HG02884 (cell line): ENCODE data around the gene SHISA8.
A peak's percentile ranks its signal among the peaks of the same experiment; 100 is the strongest.
"Not testable (repeated sequence)": the region's sequence is repeated elsewhere in the genome, so short reads cannot be mapped to it uniquely, and the experiment has no call there.

Source experiments
- ATAC-seq: cut with Tn5 transposase; IDR thresholded peaks from one replicate; pipeline ENCODE4 v1.9.1; 2021; ENCODE audit warnings: mild to moderate bottlenecking, moderate library complexity; ENCODE audit not compliant: unreplicated experiment

SHISA8 gene

GRCh38 chr22:41915035-41915785 is at the start of gene SHISA8:
TSS of gene SHISA8 (minus strand) at chr22:41915074. CDS start at chr22:41914667, 407 bp downstream.
- ATAC-seq: no peak

GRCh38 chr22:41964112-41964491 is 49.2 kb upstream of the SHISA8 start:
- no peak for ATAC-seq

DNA sequence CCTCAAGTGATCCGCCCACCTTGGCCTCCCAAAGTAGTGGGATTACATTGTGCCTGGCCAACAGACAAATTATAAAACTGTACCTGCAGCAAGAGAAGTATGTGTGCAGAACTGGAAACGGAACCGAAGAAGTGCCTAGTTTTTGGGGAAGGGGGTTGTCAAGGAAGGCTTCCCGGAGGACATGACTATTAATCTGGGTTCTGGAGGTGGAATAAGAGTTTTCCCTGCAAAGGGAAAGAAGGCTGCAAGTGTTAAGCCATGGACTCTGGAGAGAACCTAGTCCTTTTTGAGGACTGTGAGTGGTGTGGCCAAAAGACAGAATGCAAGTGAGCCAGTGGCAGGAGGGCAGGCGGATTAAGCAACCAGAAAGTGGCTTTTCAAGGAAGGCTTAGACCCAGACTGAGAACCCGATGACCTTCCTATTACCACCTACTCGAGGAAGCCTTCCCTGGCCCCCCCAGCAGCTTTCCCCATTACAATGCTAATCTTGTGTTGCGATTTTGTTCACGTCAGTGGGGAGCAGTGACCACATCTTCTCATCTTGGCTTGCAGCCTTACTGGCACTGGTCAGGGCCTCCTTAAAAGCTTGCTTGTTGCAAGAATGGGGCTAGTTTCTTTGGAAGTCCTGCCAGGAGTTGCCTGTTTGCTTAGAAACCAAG is 48.7 kb upstream of the SHISA8 start:
- ATAC-seq: no peak

GRCh38 chr22:41957941-41958556 is 43.2 kb upstream of the SHISA8 start:
- ATAC-seq: no peak

GRCh38 chr22:41952713-41953112 is 37.8 kb upstream of the SHISA8 start:
- no peak for ATAC-seq

GRCh38 chr22:41951898-41952474 is 37.1 kb upstream of the SHISA8 start, which contains the start of gene SMIM45:
TSS of gene SMIM45 (plus strand) at chr22:41952150.
- ATAC-seq: no peak

GRCh38 chr22:41949297-41949965 is 34.6 kb upstream of the SHISA8 start:
- ATAC-seq: no peak

DNA sequence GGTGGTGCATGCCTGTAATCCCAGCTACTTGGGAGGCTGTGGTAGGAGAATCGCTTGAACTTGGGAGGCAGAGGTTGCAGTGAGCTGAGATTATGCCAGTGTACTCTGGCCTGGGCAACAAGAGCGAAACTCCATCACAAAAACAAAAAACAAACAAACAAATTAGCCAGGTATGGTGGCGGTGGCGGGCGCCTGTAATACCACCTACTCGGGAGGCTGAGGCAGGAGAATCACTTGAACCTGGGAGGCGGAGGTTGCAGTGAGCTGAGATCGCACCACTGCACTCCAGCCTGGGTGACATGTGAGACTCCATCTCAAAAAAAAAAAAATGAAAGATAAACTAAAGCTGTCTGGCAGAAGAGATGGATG is 34.0 kb upstream of the SHISA8 start:
- ATAC-seq: not testable (repeated sequence)

DNA sequence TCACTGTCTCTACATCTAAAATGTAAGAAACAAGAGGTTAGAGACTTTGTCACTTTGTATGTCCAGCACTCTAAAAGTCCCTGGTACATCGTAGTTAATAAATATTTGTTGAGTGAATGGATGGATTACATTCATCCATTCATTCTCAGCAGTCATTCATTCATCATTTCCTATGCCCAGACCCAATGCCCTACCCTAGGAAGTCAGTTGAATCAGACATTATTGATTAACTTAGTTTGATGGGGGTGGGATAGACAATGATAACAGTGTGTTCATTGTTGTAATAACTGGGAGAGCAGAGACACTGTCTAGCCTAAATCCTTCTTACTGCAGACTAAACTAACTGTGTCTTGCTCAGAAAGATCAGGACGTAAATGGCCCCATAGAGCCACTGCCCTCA is 33.3 kb upstream of the SHISA8 start:
- no peak for ATAC-seq

GRCh38 chr22:41947424-41948080 is 32.7 kb upstream of the SHISA8 start:
- ATAC-seq: no peak

- peak; percentile 82 for ATAC-seq
Observed at GRCh38 chr22:41946629-41947423, 32.0 kb upstream of the SHISA8 start, which contains the start of gene CENPM. TSS of gene CENPM (minus strand) at chr22:41947152. CDS start at chr22:41947076, 76 bp downstream.

DNA sequence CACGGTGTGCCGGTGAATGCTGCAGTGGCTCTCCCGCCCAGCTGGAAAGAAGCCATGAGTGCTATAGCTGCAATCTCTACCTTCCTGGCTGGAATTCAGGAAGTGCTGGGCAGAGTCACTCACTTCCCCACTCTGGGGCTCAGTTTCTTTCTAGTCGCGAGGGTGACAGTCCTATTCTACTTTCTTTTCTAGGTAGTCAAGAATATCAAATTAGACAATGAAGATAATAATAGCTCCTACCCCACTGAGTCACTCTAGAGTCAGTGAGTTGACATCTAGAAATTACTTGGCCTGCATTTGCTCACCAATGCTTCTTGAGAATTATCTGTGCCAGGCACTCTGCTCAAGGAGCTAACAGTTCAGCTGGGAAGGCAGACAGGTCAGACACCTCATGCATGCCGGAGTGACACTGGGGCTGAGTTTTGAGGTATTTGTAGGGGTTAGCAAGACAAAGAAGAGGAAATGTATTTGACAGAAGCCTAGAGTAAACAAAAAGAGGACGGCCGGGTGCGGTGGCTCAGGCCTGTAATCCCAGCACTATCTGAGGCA is 28.9 kb upstream of the SHISA8 start:
- no peak for ATAC-seq

DNA sequence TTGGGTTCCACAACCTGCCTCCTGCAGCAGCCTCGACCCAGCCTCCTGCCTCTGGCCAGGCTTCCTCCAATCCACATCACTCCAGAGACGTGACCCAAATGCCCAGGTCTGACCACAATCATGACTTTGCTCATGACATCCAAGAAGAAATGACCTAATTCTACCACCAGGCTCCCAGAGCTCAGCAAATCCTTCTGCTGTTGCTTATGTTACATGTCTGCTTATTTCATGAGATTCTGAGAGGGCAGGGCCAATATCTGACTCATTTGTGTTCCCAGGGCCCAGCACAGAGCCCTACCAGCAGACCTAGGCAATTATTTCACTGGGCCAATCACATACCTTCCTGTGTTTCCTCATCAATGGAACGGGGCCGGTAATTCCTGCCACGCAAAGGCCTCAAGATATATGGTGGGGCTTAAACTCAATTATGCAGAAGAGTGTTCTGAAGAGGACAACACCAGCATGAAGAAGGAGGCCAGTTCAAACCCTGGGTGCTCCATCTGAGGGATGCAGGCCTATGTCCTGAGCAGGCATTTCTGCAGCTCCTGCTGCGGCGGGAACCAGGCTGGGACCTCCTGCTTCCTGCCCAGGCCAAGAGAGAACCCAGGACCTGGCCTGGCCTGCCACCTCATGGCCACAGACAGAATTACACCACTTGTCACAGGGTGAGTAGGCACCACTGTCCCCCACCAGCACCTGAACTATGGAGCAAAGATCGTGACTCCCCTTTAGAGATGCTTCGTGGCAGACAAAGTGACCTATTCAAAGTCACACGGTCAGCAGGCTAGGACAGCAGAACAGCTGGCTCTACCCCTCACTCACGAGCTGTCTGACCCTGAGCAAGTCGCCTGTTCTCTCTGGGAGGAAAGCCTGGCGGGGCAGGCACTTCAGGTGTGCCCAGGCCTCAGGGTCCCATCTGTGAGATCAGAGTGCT is 26.2 kb upstream of the SHISA8 start:
- no peak for ATAC-seq

DNA sequence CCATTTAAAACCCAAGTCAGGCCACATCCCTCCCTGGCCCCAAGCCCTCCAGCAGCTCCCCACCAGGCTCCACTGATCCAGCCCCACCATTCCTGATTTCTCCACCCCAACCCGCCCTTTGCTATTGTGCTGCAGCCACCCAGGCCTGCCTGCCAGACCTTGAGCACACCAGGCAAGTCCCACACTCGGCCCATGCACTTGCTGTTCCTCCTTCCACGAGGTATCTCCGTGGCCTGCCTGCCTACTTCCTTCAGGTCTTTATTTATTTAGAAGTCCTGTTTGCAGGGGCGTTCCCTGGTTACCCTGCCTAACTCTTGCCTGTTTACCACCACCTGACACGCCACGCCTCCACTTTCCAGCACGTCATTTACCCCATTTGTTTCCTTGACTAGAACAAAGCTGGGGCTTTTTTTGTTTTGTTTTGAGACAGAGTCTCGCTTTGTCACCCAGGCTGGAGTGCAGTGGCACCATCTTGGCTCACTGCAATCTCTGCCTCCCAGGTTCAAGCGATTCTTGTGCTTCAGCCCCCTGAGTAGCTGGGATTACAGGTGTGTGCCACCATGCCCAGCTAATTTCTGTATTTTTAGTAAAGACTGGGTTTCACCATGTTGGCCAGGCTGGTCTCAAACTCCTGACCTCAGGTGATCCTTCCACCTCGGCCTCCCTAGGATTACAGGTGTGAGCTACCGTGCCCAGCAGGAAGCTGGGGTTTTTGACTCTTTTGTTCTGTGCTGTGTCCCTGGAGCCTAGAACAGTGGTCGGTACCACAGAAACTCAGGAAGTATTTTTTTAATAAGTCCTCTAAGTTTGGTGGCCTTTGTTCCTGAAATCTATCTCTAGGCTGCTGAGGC is 25.3 kb upstream of the SHISA8 start:
- ATAC-seq: peak; percentile 54

DNA sequence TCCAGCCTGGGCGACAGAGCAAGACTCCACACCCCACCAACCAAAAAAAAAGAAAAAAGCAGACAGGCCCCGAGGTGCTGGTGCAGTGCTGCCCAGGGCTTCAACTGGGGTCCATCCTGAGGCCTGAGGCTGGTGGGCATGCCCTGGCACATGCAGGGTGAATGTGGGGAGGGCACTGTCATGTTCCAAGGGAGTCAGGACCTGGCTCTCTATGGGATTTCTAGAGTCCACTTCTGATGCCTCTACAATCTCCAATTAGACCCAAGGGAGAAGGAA is 22.0 kb upstream of the SHISA8 start:
- no peak for ATAC-seq

DNA sequence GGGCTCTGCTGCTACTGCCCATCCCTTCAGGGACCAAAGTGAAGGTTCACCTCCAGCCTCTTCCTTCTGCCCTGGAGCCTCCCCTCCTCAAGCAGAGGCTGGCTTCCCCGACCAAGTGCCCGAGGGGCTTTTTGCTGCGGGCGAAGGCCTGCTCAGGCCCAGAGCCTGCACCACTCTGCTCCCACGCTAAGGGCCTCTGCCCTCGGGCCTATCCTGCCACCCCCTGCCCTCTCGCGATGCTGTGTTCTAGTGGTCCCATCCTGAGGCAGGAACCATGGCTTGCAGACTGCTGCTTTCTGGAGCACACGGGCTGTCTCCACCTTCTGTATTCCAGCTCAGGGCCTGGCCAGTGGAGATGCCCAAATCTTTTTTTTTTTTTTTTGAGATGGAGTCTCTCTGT is 20.6 kb upstream of the SHISA8 start:
- ATAC-seq: no peak

DNA sequence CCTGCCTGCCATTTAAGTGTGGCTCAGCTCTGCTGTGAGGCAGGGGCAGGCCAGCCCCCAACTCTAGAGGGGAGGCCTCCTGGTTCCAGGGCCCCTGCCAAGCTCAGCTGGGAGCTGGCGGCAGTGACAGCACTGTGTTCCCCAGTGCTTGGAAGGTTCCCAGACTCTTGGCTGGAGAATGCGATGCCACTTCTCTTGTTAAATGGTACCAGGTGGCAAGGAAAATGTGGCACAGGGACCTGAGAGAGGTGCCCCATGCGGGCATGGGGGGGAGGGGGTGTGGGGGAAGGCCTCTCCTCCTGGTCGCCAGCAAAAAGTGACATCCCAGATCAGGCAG is 20.1 kb upstream of the SHISA8 start:
- ATAC-seq: no peak
